ENCODE results near the gene SHC3.

Gene SHC3

DNA sequence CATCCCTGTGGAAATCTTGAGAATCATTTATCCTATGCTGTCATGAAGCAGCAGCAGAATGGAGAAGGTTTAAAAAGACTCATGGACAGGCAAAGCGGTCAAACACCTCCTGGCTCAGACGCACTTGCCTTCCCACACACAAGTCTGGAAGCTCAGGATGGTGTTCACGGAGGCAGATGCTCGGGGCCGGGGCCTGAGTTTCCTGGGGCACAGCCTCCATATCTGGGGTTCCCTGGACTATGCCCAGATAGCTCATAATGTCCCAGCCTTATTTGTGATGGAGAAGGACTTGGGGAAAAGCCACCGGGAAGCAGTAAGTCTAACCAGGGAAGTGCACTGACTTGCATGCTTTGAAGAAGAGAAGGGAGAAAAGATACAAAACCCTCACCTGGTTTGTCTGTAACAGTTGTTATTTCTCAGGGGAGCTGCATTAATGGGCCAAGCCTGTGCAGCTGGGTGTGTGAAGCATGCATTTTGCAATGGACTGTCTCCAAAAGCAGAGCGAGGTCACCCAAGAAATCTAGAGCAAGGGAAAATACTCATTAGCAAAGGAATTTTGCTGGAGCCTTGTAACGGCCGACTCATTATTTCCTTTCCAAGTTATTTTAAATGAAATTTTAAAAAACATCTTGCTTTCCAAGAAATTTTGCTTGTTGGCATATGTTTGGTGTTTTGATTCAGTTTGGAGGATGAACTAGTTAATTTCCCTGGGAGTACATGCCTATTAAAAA is 184.0 kb downstream of the SHC3 start:
- H3K4me3 ChIP-seq (ENCODE audit: control insufficient read depth, low read depth, low read length): no peak overlapping the region
- peak; percentile 20 for DNase-seq (ENCODE audit: low read depth)
- TF ChIP-seq CTCF (IDR thresholded peaks at IDR 0.05; ENCODE audit: control insufficient read depth, insufficient read depth, low read depth, low read length, missing control alignments): no peak

GRCh38 chr9:88993871-88994460 is 184.7 kb downstream of the SHC3 start:
- no peak overlapping the region for H3K4me3 ChIP-seq (ENCODE audit: control insufficient read depth, low read depth, low read length)
- no peak for DNase-seq (ENCODE audit: low read depth)
- TF ChIP-seq CTCF (IDR thresholded peaks at IDR 0.05; ENCODE audit: control insufficient read depth, insufficient read depth, low read depth, low read length, missing control alignments): no peak

- no peak for TF ChIP-seq CTCF (IDR thresholded peaks at IDR 0.05; ENCODE audit: control insufficient read depth, insufficient read depth, low read depth, low read length, missing control alignments)
- no peak overlapping the region for H3K4me3 ChIP-seq (ENCODE audit: control insufficient read depth, low read depth, low read length)
- no peak for DNase-seq (ENCODE audit: low read depth)
These were observed 185.3 kb downstream of the SHC3 start for GRCh38 chr9:88993327-88993726.

- DNase-seq (ENCODE audit: low read depth): no peak
- H3K4me3 ChIP-seq (ENCODE audit: control insufficient read depth, low read depth, low read length): peak overlapping the region; percentile 81
- no peak for TF ChIP-seq CTCF (IDR thresholded peaks at IDR 0.05; ENCODE audit: control insufficient read depth, insufficient read depth, low read depth, low read length, missing control alignments)
These were observed 186.1 kb downstream of the SHC3 start for GRCh38 chr9:88992556-88992955.

DNA sequence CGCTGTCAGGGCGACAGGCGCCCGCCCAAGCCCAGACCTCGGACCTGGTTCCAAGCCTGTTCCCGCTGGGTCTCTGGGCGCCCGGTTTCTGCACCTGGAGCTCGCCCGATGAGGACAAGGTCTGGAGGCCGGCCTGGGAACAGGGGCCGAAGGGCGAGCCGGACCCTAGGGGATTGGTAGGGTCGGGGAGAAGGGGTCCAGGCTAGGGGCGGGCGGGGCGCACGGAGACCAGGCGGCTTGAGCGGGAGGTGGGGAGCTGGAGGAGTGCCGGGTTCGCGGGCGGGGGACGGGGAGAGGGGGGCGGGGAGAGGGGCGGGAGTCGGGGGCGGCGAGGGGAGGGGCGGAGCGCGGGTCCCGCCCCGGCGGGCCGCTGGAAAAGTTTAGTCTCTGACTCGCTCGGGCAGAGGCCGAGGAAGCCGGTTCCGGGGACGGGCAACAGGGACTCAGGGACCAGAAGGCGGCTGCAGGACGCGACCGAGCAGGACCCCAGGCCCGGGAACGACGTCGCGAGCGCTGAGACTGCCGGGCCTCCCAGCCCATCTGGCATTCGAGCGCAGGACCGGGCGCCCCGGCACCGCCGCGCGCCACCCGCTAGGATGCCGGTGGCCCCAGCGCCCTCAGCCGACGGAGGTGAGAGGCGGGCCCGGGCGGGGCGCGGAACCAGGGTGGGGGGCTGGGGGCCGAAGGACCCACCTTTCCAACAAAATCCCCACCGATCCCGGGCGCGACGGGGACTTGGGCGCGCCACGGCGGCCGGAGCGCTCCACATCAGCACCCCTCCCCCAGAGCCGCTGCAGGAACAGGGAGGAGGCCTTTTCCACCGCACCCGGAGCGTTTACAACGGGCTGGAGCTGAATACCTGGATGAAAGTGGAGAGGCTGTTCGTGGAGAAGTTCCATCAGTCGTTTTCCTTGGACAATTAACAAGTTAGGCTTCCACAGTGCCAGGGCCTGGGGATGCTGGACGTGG is 187.3 kb downstream of the SHC3 start, which contains the start of gene S1PR3:
Gene S1PR3 (plus strand): TSS at position 403 of the 969 bp plus-strand sequence. CDS start 9,733 bp downstream, outside the sequence.
- DNase-seq (ENCODE audit: low read depth): no peak
- TF ChIP-seq CTCF (IDR thresholded peaks at IDR 0.05; ENCODE audit: control insufficient read depth, insufficient read depth, low read depth, low read length, missing control alignments): no peak
- peak within 1 kb of the TSS; percentile 81 for H3K4me3 ChIP-seq (ENCODE audit: control insufficient read depth, low read depth, low read length)

GRCh38 chr9:88990729-88991065 is 187.9 kb downstream of the SHC3 start:
- no peak for TF ChIP-seq CTCF (IDR thresholded peaks at IDR 0.05; ENCODE audit: control insufficient read depth, insufficient read depth, low read depth, low read length, missing control alignments)
- H3K4me3 ChIP-seq (ENCODE audit: control insufficient read depth, low read depth, low read length): no peak overlapping the region
- DNase-seq (ENCODE audit: low read depth): no peak

Data from AG09309 (cell line).